HG03342 (cell line): ENCODE data around the gene TPX2.
A peak's percentile ranks its signal among the peaks of the same experiment; 100 is the strongest.
"Not testable (repeated sequence)": the region's sequence is repeated elsewhere in the genome, so short reads cannot be mapped to it uniquely, and the experiment has no call there.

Source experiments
- ATAC-seq: cut with Tn5 transposase; IDR thresholded peaks from one replicate; pipeline ENCODE4 v1.9.1; 2021; ENCODE audit warnings: mild to moderate bottlenecking, moderate library complexity; ENCODE audit not compliant: unreplicated experiment

Gene TPX2

GRCh38 chr20:31718952-31719643, 20.0 kb upstream of the TPX2 start:
- no peak for ATAC-seq

GRCh38 chr20:31719644-31720485, 19.2 kb upstream of the TPX2 start:
- no peak for ATAC-seq

DNA sequence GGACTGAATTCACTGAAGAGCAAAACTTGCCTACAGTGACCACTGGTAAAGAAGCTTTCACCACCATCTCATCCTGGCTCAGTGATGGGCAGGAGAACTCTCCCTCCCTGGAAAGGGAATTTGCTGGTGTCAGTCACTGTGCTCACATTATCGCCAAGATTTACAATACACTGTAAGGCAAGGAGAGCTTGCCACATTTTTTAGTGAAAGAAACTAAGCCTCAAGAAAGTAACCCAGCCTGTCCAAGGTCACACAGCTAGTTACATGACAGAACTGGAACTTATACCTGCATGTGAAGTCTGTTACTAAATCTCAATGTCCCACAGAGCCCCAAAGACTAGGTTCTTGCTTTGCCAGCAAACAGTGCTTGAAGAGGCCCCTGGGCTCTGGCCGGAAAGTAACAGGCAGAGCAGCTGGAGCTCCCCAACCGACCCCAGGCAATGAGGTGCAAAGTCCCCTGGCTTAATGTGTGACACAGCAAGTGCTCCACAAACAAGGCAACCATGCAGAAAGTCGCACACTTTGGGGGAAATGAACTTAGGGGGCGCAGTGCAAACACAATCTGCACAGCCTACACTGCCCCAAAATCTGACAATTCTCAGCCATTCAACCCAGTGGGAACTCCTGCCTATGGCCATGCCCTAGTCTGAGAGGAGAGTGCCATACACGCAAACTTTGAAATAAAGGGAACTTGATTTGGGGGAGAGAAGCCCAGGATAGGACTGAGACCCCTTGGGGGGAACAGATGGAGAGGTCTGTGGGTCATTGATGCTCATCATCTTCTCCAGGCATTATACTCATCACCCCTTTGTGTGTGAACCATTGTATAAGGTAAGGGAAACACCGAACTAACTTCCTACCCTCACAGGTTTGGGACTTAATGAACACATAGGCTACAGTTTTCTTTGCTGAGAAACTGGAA, 18.3 kb upstream of the TPX2 start:
- no peak for ATAC-seq

DNA sequence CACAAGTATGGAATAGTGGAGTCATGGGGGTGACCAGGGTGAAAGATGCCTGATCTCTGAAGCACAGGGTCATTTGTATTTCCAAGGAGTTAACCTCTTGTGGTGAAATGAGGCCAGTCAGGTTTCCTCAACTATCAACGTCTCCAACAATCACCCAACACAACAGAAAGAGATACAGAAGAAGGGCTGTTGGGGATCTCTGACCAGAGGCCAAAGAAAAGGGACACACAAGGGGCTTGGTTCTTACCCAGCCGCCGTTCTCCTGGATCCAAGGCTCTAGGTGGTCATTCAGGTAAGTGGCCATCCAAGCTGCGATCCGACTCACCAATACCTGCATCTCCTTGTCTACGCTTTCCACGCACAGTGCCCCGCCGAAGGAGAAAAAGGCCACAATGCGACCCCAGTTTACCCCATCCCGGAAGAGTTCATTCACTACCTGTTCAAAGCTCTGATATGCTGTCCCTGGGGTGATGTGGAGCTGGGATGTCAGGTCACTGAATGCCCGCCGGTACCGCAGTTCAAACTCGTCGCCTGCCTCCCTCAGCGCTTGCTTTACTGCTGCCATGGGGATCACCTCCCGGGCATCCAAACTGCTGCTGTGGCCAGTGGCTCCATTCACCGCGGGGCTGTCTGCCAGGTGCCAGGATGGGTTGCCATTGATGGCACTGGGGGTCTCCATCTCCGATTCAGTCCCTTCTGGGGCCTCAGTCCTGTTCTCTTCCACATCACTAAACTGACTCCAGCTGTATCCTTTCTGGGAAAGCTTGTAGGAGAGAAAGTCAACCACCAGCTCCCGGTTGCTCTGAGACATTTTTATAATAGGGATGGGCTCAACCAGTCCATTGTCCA, 17.5 kb upstream of the TPX2 start:
- no peak for ATAC-seq

- ATAC-seq: peak; percentile 20
Measured at GRCh38 chr20:31722257-31723068, 16.6 kb upstream of the TPX2 start, which contains the start of gene BCL2L1. TSS of gene BCL2L1 (minus strand) at chr20:31722868. CDS start at chr20:31722218, 650 bp downstream.

DNA sequence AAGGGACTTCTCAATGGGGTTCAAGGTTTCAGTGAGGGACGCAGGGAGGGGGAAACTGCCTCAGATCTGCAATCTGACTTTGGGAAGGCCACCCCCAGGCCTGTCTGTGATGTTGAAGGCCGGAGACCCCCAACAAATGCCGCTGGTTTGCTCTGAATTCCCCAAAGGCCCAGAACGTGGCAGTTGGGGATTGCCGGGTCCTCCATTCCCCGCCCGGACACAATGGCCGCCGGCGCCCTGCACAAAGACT, 16.1 kb upstream of the TPX2 start:
- no peak for ATAC-seq

DNA sequence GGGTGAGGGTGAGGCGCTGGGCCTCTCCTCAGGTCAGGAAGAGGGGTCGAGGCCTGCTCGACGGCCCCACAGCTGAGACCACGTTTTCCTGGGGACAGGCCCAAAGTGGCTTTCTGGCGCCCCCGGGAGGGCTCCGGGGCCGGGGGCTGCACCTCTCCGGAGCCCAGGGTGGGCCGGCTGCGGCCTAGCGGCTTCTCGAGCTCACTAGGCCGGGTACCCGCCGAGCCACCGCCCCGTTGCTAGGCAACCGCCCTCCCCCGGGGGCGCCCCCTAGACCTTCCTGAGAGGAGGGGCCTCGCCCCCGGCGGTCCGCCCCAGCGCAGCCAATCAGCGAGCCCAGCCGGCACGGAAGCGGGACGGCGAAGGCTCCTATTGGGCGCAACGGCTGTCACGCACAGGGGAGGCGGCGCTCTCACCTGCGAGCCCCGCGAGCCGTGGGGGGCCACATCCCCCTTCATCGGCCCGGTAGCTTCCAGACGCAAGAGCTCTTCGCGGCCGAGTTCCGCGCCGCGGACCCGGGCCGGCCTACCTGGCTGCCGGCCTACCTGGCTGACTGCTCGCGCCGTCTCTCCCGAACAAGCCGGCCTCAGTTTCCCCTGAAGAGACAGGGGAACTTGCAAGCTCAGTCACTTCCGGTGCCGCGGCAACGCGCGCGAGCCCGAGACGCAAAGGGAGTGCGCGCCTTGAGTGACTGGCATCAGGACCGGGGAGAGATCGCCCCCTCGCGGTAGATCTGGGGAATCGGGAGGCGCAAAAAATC, 15.6 kb upstream of the TPX2 start:
- ATAC-seq: peak; percentile 87

DNA sequence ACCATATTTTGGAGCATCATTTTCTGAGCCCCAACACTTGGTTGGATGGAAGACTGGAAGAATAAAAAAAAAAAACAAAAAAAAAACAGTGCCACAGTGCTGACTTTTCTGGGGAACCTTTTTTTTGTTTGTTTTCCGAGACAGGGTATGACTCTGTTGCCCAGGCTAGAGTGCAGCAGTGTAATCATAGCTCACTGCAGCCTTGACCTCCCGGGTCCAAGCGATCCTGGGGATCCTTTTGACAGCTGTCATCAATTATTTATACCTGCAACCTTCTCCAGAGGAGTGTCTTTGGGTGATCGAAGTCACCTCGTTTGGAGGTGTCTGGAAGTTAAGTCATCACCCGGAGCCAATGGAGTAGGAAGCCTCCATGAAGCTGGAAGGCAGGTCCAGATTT, 7.8 kb upstream of the TPX2 start:
- no peak for ATAC-seq

DNA sequence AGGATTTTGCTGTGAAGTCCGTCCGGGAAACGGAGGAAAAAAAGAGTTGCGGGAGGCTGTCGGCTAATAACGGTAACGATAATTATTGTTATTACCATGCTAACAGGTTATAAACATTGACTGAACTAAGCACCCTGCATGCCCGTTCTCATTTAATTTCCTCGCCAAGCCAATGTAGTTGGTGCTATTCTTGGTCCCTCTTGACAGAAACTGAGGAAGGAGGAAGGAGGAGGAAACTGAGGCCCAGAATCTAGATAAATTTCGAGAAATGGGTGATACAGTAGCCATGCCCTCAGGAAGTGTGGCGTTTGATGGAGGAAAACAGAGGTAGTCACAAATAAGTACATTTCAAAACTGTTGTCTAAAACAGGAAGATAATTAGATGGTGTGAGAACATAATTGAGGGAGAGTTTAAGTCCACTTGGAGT, 474 bp downstream of the TPX2 start:
- no peak for ATAC-seq

DNA sequence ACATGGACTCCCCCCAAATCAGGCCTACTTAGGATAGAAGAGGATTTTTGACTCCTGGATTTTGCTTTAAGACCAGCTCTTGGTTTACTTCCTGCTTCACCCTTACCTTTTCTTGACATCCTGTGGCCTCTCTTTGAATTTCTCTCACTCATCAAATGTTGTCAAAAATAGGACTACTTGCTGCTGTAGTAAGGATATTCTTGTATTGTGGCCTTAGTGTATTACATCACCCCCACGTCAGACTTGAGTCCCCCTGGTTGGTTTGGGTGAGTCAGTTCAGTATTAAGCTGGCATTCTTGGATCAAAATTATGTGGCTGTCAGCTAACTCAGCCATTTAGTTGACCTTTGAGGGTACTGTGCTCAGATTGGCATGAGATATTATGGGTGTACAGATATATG, 1.1 kb downstream of the TPX2 start:
- ATAC-seq: no peak

- ATAC-seq: no peak
Measured at GRCh38 chr20:31740656-31741323, 1.7 kb downstream of the TPX2 start.

DNA sequence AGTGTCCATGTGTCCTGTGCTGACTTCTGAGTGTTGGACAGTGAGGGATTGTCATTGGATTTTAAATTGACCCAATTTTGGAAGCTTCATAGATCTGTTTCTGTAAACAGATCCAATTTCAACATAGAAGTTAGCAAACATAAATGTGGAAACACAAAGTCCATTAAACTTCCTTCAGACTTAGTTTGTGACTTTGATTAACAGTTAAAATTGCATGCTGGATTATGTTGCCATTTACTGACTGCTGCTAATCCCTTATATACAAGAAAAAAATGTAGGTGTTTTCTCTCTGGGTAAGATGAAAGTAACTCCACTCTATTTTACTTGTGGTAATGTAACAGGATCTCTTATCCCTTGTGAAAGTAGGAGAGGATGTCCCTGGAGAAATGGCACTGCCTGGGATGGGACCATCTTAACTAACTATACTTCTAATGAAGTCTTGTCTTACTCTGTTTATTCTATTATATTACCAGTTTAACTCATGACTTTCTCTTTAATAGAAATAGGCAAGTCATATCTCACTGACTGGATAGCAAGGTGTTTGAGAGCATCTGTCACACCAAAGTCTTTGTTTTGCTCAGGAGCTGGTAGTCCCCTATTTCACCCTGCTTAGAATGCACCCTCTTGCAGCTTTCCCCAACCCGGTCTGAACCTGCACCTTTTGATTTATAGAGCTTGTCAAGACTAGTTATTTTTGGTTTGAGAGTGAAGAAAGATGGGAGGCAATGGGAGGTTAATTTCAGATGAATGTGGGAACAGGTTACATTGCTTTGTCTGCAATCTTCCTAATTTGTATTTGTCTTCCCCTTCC, 7.2 kb downstream of the TPX2 start:
- ATAC-seq: no peak

DNA sequence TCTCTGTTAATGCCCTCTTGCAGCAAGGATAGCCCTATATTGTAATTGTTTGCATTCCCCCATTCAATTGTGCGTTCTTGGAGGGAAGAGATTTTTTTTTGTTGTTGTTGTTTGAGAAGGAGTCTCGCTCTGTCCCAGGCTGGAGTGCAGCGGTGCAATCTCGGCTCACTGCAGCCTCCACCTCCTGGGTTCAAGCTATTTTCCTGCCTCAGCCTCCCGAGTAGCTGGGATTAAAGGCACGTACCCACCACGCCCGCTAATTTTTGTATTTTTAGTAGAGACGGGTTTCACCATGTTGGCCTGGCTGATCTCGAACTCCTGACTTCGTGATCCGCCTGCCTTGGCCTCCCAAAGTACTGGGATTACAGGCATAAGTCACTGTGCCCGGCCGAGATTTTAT, 7.9 kb downstream of the TPX2 start:
- not testable (repeated sequence) for ATAC-seq

DNA sequence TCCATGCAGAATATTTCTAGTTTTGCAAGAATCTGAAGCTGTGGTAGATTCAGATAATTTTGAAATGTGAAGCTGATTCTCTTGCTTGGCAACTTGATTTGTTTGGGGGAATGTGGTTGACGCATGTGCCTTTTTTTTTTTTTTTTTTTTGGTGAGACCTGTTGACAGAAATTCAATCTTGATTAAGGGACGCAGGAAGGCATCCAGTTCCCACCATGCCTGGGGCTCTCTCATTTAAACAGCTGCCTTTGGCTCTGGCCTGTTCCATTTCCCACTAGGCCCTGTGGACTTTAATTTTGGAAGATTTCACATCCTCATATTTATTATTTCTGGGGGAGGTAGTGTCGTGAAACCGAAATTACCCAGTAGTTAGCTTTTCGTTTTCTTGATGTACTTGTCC, 8.6 kb downstream of the TPX2 start:
- no peak for ATAC-seq

GRCh38 chr20:31749223-31749622, 10.1 kb downstream of the TPX2 start:
- no peak for ATAC-seq

GRCh38 chr20:31751126-31751525, 12.0 kb downstream of the TPX2 start:
- no peak for ATAC-seq

GRCh38 chr20:31757254-31757653, 18.2 kb downstream of the TPX2 start:
- ATAC-seq: no peak

- ATAC-seq: no peak
Measured at GRCh38 chr20:31758521-31758920, 19.4 kb downstream of the TPX2 start.
